Measurements from ENCODE around the gene JPH4. TPM values are rescaled to one million over a fixed set of nuclear protein-coding genes. Genes with fewer than 3 reads are reported as not detected.

The JPH4 gene
- total and polyA plus RNA-seq, 2 of the 8 experiments (the other 6 are each of a cell fraction or from before 2014, with no cell fraction given) = 23.9 to 46.7 TPM

DNA sequence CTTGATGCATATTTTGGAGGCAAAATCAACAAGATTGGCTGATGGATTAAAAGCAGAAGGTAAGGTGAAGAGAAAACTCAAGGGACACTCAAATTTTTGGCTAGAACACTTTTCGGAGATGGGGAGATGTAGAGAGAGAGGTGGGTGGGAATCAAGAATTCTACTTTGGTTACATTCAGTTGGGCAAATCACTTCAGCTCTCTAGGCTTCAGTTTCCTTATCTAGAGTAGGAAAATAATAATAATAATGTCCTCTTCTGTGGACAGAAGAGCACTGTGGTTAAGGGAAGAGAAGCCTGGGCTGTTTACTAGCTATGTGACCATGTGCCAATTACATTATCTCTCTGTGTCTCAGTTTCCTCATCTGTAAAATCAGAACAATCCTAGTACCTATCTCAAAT is 34.2 kb upstream of the JPH4 start (continued):
- TF ChIP-seq TBP (IDR thresholded peaks at IDR 0.05; ENCODE audit: low read depth, low read length) = no peak

Data from H1 (cell line).